ENCODE data around the gene RAPGEF3.

RAPGEF3 gene

DNA sequence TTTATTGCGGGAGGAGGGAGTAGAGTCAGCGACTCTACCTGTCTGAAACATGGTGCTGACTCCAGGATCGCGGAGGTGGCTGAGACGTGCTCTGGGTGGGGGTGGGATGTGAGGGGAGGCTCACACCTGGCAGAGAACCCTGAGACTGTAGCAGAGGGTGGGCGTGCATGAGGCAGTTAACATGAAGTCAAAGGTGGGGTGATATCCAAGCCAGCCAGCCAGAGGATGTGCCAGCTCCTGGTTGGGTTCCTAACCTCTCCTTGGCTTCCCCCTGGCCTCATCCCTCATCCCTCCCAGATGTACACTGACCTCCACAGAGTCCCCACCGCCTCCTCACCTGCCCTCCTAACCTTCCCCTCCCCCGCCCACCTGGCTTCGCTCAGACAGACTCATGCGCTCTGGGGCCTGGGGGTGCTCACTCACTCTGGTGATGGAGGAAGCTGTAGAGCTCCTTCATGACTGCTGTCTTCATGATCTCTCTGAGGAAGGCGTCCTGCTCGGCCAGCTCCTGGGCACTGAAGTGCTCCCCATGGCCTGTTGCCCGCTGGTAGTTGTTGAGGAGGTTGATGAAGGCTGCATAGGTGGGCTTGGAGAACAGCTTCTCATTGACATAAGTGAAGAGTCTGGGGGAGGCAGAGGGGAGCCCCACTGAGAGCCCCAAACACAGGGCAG lies 42.7 kb downstream of the RAPGEF3 start:
- no peaks in the 10 kb centered on the region for H3K36me3 ChIP-seq
- H3K27ac ChIP-seq: no peak overlapping the region
- no peaks in the 10 kb centered on the region for H3K27me3 ChIP-seq (ENCODE audit: insufficient read depth, low read depth, severe bottlenecking)
- no peak for DNase-seq
- no peaks in the 10 kb centered on the region for H3K9me3 ChIP-seq (ENCODE audit: severe bottlenecking)
- TF ChIP-seq, protein P1, sequence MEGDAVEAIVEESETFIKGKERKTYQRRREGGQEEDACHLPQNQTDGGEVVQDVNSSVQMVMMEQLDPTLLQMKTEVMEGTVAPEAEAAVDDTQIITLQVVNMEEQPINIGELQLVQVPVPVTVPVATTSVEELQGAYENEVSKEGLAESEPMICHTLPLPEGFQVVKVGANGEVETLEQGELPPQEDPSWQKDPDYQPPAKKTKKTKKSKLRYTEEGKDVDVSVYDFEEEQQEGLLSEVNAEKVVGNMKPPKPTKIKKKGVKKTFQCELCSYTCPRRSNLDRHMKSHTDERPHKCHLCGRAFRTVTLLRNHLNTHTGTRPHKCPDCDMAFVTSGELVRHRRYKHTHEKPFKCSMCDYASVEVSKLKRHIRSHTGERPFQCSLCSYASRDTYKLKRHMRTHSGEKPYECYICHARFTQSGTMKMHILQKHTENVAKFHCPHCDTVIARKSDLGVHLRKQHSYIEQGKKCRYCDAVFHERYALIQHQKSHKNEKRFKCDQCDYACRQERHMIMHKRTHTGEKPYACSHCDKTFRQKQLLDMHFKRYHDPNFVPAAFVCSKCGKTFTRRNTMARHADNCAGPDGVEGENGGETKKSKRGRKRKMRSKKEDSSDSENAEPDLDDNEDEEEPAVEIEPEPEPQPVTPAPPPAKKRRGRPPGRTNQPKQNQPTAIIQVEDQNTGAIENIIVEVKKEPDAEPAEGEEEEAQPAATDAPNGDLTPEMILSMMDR (IDR thresholded peaks at IDR 0.05; ENCODE audit: low read depth, low read length): no peak
- H3K4me3 ChIP-seq (ENCODE audit: low read depth, low read length): no peak overlapping the region

DNA sequence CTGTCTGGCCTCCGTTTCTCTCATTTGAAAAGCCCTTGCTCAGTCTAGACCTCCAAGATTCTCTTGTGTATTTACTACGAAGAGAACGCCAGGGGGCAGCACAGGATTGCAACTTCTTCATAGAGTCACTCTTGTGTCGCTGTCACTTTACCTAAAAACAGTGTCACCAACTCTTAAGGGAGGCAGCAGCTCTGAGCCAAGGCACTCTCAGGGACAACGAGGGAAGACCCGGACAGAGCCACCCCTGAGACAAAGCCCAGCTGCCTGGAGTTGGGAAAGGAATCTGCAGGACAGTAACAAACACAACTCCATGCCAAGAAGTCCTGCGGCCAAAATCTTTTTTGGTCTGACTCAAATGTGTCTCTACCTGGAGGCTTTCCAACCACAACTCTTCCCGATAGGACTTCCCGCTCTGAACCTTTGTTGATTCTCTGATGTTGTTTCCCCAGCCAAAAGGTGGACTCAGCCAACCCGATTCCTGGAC lies 43.2 kb downstream of the RAPGEF3 start:
- no peak overlapping the region for H3K27ac ChIP-seq
- H3K9me3 ChIP-seq (ENCODE audit: severe bottlenecking): no peaks in the 10 kb centered on the region
- TF ChIP-seq, protein P1 (IDR thresholded peaks at IDR 0.05; ENCODE audit: low read depth, low read length): peak; percentile 68
- H3K4me3 ChIP-seq (ENCODE audit: low read depth, low read length): no peak overlapping the region
- H3K36me3 ChIP-seq: no peaks in the 10 kb centered on the region
- DNase-seq: peak; percentile 72
- no peaks in the 10 kb centered on the region for H3K27me3 ChIP-seq (ENCODE audit: insufficient read depth, low read depth, severe bottlenecking)

DNA sequence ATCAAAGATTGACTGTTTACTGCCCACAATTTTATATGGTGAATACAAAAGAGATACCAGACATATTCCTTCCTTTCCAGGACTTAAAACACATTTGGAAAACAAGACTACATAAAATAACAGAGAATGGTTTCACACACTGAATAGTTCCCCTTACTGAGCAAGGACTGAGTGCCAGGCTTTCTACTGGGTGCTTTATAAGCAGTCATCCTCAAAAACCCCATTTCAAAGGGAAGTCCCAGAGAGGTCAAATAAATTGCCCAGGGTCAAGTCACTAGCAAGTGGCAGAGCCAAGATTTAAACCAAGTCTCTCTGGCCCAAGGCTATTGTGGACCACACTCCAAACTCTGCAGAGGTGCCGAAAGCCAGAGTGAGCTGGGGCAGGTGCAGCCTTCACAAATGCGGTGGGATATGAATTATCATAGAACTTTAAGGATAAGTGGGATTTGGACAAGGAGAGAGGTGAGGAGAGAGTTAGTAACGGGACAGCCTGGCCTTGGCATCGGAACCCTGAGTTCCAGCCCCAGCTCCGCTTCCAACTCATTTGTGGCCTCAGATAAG lies 43.8 kb downstream of the RAPGEF3 start:
- TF ChIP-seq, protein P1 (IDR thresholded peaks at IDR 0.05; ENCODE audit: low read depth, low read length): no peak
- Histone ChIP-seq H3K27ac (no peak overlapping the region), H3K27me3 (ENCODE audit: insufficient read depth, low read depth, severe bottlenecking) (no peaks in the 10 kb centered on the region), H3K4me3 (ENCODE audit: low read depth, low read length) (no peak overlapping the region), H3K36me3 (no peaks in the 10 kb centered on the region), H3K9me3 (ENCODE audit: severe bottlenecking) (no peaks in the 10 kb centered on the region)
- no peak for DNase-seq

DNA sequence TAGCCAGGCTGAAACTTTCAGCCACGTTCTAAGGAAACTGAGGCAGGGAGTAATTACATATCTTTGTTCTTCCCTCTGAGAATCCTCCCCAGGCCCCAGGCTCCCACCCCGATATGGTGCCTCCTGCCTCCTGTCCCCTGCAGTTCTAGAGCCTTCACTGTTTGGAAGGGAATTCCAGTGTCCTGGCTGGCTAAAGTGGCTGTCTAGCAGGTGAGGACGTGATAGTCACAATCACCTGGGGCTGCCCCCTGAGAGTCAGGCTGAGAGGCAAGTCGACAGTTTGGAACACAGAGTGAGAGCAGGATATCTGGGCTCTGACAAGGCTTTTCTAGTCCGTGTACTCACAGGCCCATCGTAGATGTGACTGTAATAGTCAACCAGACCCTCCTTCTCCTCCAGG lies 46.5 kb downstream of the RAPGEF3 start:
- Histone ChIP-seq H3K27ac (no peak overlapping the region), H3K9me3 (ENCODE audit: severe bottlenecking) (no peaks in the 10 kb centered on the region), H3K4me3 (ENCODE audit: low read depth, low read length) (no peak overlapping the region), H3K27me3 (ENCODE audit: insufficient read depth, low read depth, severe bottlenecking) (no peaks in the 10 kb centered on the region), H3K36me3 (no peaks in the 10 kb centered on the region)
- TF ChIP-seq, protein P1 (IDR thresholded peaks at IDR 0.05; ENCODE audit: low read depth, low read length): no peak
- DNase-seq: no peak

DNA sequence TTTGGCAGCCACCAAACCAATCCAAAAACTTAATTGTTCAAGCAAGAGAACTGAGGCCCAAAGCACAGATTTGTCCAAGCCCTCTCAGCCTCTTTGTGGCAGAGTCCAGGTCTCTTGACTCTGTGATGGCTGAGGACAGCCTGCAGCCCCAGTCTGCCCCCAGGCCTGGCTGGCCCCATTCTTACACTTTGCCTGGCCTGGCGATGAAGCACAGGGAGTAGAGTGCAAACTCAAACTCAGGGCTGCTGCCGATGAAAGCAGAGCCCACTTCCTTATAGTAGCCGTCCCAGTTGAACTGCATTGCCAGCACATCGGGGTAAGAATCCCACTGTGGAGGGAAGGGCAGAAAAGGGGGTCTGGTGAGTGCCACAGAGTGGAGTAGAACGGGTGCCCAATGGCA lies 47.2 kb downstream of the RAPGEF3 start:
- TF ChIP-seq, protein P1 (IDR thresholded peaks at IDR 0.05; ENCODE audit: low read depth, low read length): no peak
- no peaks in the 10 kb centered on the region for H3K9me3 ChIP-seq (ENCODE audit: severe bottlenecking)
- no peak for DNase-seq
- no peaks in the 10 kb centered on the region for H3K36me3 ChIP-seq
- no peak overlapping the region for H3K27ac ChIP-seq
- no peak overlapping the region for H3K4me3 ChIP-seq (ENCODE audit: low read depth, low read length)
- no peaks in the 10 kb centered on the region for H3K27me3 ChIP-seq (ENCODE audit: insufficient read depth, low read depth, severe bottlenecking)
